KOPT-K1 (cell line): ENCODE results near the gene NCK1.
A peak's percentile ranks its signal among the peaks of the same experiment; 100 is the strongest.
"Not testable (repeated sequence)": the region's sequence is repeated elsewhere in the genome, so short reads cannot be mapped to it uniquely, and the experiment has no call there.

Experiments used
- H3K27ac ChIP-seq: fragments of 200-600 bp; sonication (generic); 2 replicates; pipeline ENCODE4 v1.5.1; 2016; ENCODE audit warnings: antibody characterized with exemption, mild to moderate bottlenecking, low read depth, low read length; ENCODE audit not compliant: poor library complexity, severe bottlenecking
- H3K36me3 ChIP-seq: fragments of 200-600 bp; sonication (generic); 2 replicates; pipeline ENCODE4 v1.5.1; 2017; ENCODE audit warnings: antibody characterized with exemption, mild to moderate bottlenecking, low read length, moderate library complexity; ENCODE audit not compliant: insufficient read depth
- H3K9me3 ChIP-seq: fragments of 200-600 bp; sonication (generic); 2 replicates; pipeline ENCODE4 v1.5.1; 2017; ENCODE audit warnings: antibody characterized with exemption, low read length, mild to moderate bottlenecking; ENCODE audit not compliant: insufficient read depth, poor library complexity, severe bottlenecking

NCK1 gene

GRCh38 chr3:136959599-136959998 is 97.6 kb downstream of the NCK1 start:
- H3K27ac ChIP-seq: no peak overlapping the region
- peaks cover 6% of the 10 kb centered on the region; the same call in 1 of the 2 replicates for H3K36me3 ChIP-seq
- H3K9me3 ChIP-seq: no peaks in the 10 kb centered on the region

- H3K36me3 ChIP-seq: peaks cover 6% of the 10 kb centered on the region; the same call in 1 of the 2 replicates
- no peak overlapping the region for H3K27ac ChIP-seq
- no peaks in the 10 kb centered on the region for H3K9me3 ChIP-seq
Observed at GRCh38 chr3:136960838-136961836, 99.1 kb downstream of the NCK1 start.

GRCh38 chr3:136962927-136963326 is 100.9 kb downstream of the NCK1 start:
- H3K27ac ChIP-seq: no peak overlapping the region
- no peaks in the 10 kb centered on the region for H3K9me3 ChIP-seq
- peaks cover 6% of the 10 kb centered on the region; the same call in 1 of the 2 replicates for H3K36me3 ChIP-seq

GRCh38 chr3:136969539-136969938 is 107.5 kb downstream of the NCK1 start:
- H3K27ac ChIP-seq, H3K36me3 ChIP-seq: not testable (repeated sequence)
- H3K9me3 ChIP-seq: peaks cover 14% of the 10 kb centered on the region

- Histone ChIP-seq H3K27ac (no peak overlapping the region), H3K36me3 (no peaks in the 10 kb centered on the region), H3K9me3 (peaks cover 26% of the 10 kb centered on the region)
Observed at GRCh38 chr3:136973352-136973751, 111.3 kb downstream of the NCK1 start.

- Histone ChIP-seq H3K36me3 (no peaks in the 10 kb centered on the region), H3K27ac (no peak overlapping the region)
Observed at GRCh38 chr3:136974670-136975069, 112.7 kb downstream of the NCK1 start.

GRCh38 chr3:136979204-136979603 is 117.2 kb downstream of the NCK1 start:
- Histone ChIP-seq H3K36me3 (no peaks in the 10 kb centered on the region), H3K9me3 (peaks cover 15% of the 10 kb centered on the region), H3K27ac (peak overlapping the region; percentile 47)

More at GRCh38 chr3:136974670-136975069, 112.7 kb downstream of the NCK1 start:
- peaks cover 26% of the 10 kb centered on the region for H3K9me3 ChIP-seq

GRCh38 chr3:136979684-136980083 is 117.7 kb downstream of the NCK1 start:
- Histone ChIP-seq H3K27ac (peak overlapping the region; percentile 47), H3K36me3 (no peaks in the 10 kb centered on the region), H3K9me3 (peaks cover 11% of the 10 kb centered on the region)

- Histone ChIP-seq H3K9me3 (no peaks in the 10 kb centered on the region), H3K27ac (no peak overlapping the region), H3K36me3 (no peaks in the 10 kb centered on the region)
Observed at GRCh38 chr3:136982033-136982432, 120.0 kb downstream of the NCK1 start.

- Histone ChIP-seq H3K36me3 (no peaks in the 10 kb centered on the region), H3K9me3 (no peaks in the 10 kb centered on the region), H3K27ac (no peak overlapping the region)
Observed at GRCh38 chr3:136982520-136983138, 120.6 kb downstream of the NCK1 start.

GRCh38 chr3:136984837-136985236 is 122.8 kb downstream of the NCK1 start:
- H3K9me3 ChIP-seq: no peaks in the 10 kb centered on the region
- H3K27ac ChIP-seq: no peak overlapping the region
- H3K36me3 ChIP-seq: no peaks in the 10 kb centered on the region

- not testable (repeated sequence) for H3K9me3 ChIP-seq, H3K36me3 ChIP-seq, H3K27ac ChIP-seq
Observed at GRCh38 chr3:136987398-136987980, 125.5 kb downstream of the NCK1 start.

- Histone ChIP-seq H3K27ac (no peak overlapping the region), H3K9me3 (no peaks in the 10 kb centered on the region), H3K36me3 (no peaks in the 10 kb centered on the region)
Observed at GRCh38 chr3:136988651-136989050, 126.6 kb downstream of the NCK1 start.

GRCh38 chr3:136989781-136990524 is 127.9 kb downstream of the NCK1 start:
- Histone ChIP-seq H3K27ac (no peak overlapping the region), H3K36me3 (no peaks in the 10 kb centered on the region)

GRCh38 chr3:136990826-136991225 is 128.8 kb downstream of the NCK1 start:
- Histone ChIP-seq H3K36me3 (no peaks in the 10 kb centered on the region), H3K27ac (no peak overlapping the region), H3K9me3 (no peaks in the 10 kb centered on the region)

More at GRCh38 chr3:136989781-136990524, 127.9 kb downstream of the NCK1 start:
- no peaks in the 10 kb centered on the region for H3K9me3 ChIP-seq
